ENCODE data around the gene BBS9. TPM values are rescaled to one million over a fixed set of nuclear protein-coding genes. Genes with fewer than 3 reads are reported as not detected.

BBS9 gene
- total and polyA plus RNA-seq, 2 donors (not counting 1 experiment from before 2014, with no cell fraction given) = 8.4 to 45.2 TPM

DNA sequence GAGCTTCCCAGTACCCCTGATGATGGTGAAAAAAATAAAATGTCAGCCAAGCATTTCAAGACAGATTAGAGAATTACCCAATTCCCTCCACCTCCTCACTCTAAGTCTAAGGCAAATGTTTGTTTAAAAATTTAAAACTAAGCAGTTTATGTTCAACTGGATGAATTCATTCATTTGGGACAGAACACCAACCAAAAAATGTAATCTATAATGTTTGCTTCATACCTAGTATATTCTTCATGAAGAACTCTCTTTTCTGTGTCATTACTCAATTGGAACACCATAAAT lies 450.3 kb downstream of the BBS9 start:
- no peak for DNase-seq
- Histone ChIP-seq H3K4me3 (ENCODE audit: control extremely low read depth in 1 of 5, extremely low read depth in 1 of 5, insufficient read depth in 1 of 5, low read depth in 2 of 5, low read length in 4 of 5) (no peak overlapping the region), H3K36me3 (replicated peaks in 1 of 2; ENCODE audit: control extremely low read depth in 1 of 2, control insufficient read depth in 1 of 2, extremely low read depth in 1 of 2, insufficient read depth in 2 of 2, low read length in 1 of 2) (no peaks in the 10 kb centered on the region), H3K27me3 (replicated peaks in 1 of 4; ENCODE audit: control extremely low read depth in 1 of 4, control insufficient read depth in 3 of 4, insufficient read depth in 4 of 4, low read length in 3 of 4) (no peaks in the 10 kb centered on the region), H3K4me2 (replicated peaks; ENCODE audit: low read depth, low read length, poor library complexity, severe bottlenecking) (no peak overlapping the region), H4K20me1 (ENCODE audit: control insufficient read depth, insufficient read depth, low read length, poor library complexity, severe bottlenecking) (no peaks in the 10 kb centered on the region), H3K27ac (ENCODE audit: low read length in 2 of 2) (no peak overlapping the region), H3K9me3 (ENCODE audit: control extremely low read depth in 1 of 3, control insufficient read depth in 2 of 3, insufficient read depth in 1 of 3, low read length in 2 of 3) (no peaks in the 10 kb centered on the region), H3K79me2 (ENCODE audit: control insufficient read depth, insufficient read depth, low read length) (no peaks in the 10 kb centered on the region), H3K9ac (ENCODE audit: low read length) (no peak overlapping the region), H2AFZ (ENCODE audit: insufficient read depth, low read depth, low read length, poor library complexity, severe bottlenecking) (no peak overlapping the region), H3K4me1 (ENCODE audit: control insufficient read depth in 2 of 2, insufficient read depth in 2 of 2, low read length in 2 of 2) (no peaks in the 10 kb centered on the region)
- ATAC-seq (ENCODE audit: low read depth) = no peak
- intact Hi-C loops (cut with micrococcal nuclease) = no loop called here
- H3K4me3 Mint-ChIP-seq = no peak overlapping the region
- ChIA-PET CTCF (no interaction called here), POLR2A (no interaction called here)
- no peak overlapping the region for H3K27ac Mint-ChIP-seq
- TF ChIP-seq, protein P1, sequence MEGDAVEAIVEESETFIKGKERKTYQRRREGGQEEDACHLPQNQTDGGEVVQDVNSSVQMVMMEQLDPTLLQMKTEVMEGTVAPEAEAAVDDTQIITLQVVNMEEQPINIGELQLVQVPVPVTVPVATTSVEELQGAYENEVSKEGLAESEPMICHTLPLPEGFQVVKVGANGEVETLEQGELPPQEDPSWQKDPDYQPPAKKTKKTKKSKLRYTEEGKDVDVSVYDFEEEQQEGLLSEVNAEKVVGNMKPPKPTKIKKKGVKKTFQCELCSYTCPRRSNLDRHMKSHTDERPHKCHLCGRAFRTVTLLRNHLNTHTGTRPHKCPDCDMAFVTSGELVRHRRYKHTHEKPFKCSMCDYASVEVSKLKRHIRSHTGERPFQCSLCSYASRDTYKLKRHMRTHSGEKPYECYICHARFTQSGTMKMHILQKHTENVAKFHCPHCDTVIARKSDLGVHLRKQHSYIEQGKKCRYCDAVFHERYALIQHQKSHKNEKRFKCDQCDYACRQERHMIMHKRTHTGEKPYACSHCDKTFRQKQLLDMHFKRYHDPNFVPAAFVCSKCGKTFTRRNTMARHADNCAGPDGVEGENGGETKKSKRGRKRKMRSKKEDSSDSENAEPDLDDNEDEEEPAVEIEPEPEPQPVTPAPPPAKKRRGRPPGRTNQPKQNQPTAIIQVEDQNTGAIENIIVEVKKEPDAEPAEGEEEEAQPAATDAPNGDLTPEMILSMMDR (IDR thresholded peaks at IDR 0.05) = no peak
- no peak for TF ChIP-seq EZH2 (IDR thresholded peaks at IDR 0.05; ENCODE audit: borderline replicate concordance, insufficient read depth, low read depth, low read length, poor library complexity, severe bottlenecking)
- no peaks in the 10 kb centered on the region for H3K27me3 Mint-ChIP-seq
- H3K4me1 Mint-ChIP-seq = no peaks in the 10 kb centered on the region
- H3K9me3 Mint-ChIP-seq (ENCODE audit: insufficient read depth) = no peaks in the 10 kb centered on the region

DNA sequence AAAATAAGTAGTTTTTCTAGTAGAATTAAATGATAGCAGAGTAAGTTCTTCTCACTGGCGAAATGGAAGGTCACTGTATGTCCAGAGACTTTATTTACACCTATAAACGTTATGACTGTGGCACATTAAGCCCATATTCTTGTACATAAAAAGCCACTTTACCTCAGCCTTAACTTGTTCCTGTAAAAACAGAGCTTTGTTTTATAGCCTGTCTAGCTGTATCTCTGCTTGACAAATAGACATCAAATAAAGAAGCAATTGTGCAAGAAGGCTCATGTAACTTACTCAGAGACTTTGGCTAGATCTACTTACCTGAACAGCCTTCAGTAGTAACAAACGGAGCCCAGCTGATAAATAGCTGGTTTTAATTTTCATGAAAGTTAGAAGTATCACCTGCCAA lies 451.9 kb downstream of the BBS9 start:
- TF ChIP-seq EZH2 (IDR thresholded peaks at IDR 0.05; ENCODE audit: borderline replicate concordance, insufficient read depth, low read depth, low read length, poor library complexity, severe bottlenecking) = no peak
- TF ChIP-seq, protein P1 (IDR thresholded peaks at IDR 0.05) = no peak
- CTCF ChIA-PET = no interaction called here
- Mint-ChIP-seq H3K4me1 (no peaks in the 10 kb centered on the region), H3K9me3 (ENCODE audit: insufficient read depth) (no peaks in the 10 kb centered on the region), H3K4me3 (no peak overlapping the region), H3K27me3 (no peaks in the 10 kb centered on the region), H3K27ac (no peak overlapping the region)
- H3K36me3 ChIP-seq (replicated peaks in 1 of 2; ENCODE audit: control extremely low read depth in 1 of 2, control insufficient read depth in 1 of 2, extremely low read depth in 1 of 2, insufficient read depth in 2 of 2, low read length in 1 of 2) = no peaks in the 10 kb centered on the region
- no peak overlapping the region for H3K9ac ChIP-seq (ENCODE audit: low read length)
- no peaks in the 10 kb centered on the region for H3K9me3 ChIP-seq (ENCODE audit: control extremely low read depth in 1 of 3, control insufficient read depth in 2 of 3, insufficient read depth in 1 of 3, low read length in 2 of 3)
- DNase-seq = no peak
- no peaks in the 10 kb centered on the region for H3K4me1 ChIP-seq (ENCODE audit: control insufficient read depth in 2 of 2, insufficient read depth in 2 of 2, low read length in 2 of 2)
- no peaks in the 10 kb centered on the region for H3K27me3 ChIP-seq (replicated peaks in 1 of 4; ENCODE audit: control extremely low read depth in 1 of 4, control insufficient read depth in 3 of 4, insufficient read depth in 4 of 4, low read length in 3 of 4)
- no peak overlapping the region for H3K27ac ChIP-seq (ENCODE audit: low read length in 2 of 2)
- H4K20me1 ChIP-seq (ENCODE audit: control insufficient read depth, insufficient read depth, low read length, poor library complexity, severe bottlenecking) = no peaks in the 10 kb centered on the region
- intact Hi-C loops (cut with micrococcal nuclease) = no loop called here
- 33% methylated on average over 1 of the region's 3 CpGs for WGBS (ENCODE audit: insufficient coverage)
- H3K4me3 ChIP-seq (ENCODE audit: control extremely low read depth in 1 of 5, extremely low read depth in 1 of 5, insufficient read depth in 1 of 5, low read depth in 2 of 5, low read length in 4 of 5) = no peak overlapping the region
- POLR2A ChIA-PET = no interaction called here
- H2AFZ ChIP-seq (ENCODE audit: insufficient read depth, low read depth, low read length, poor library complexity, severe bottlenecking) = no peak overlapping the region
- ATAC-seq (ENCODE audit: low read depth) = no peak
- no peak overlapping the region for H3K4me2 ChIP-seq (replicated peaks; ENCODE audit: low read depth, low read length, poor library complexity, severe bottlenecking)
- no peaks in the 10 kb centered on the region for H3K79me2 ChIP-seq (ENCODE audit: control insufficient read depth, insufficient read depth, low read length)

All from B cell (primary cell).